Kidney epithelial cell (primary cell): ENCODE data around the gene IFT43. TPM values are rescaled to one million over a fixed set of nuclear protein-coding genes. Genes with fewer than 3 reads are reported as not detected.

ENCODE experiments used
- DNase-seq: peaks from one replicate; pipeline ENCODE4 v3.0.0-alpha.2; 2010; ENCODE audit warnings: low read depth
- H3K27me3 ChIP-seq: 2 replicates; pipeline ENCODE4 v1.6.0; 2011; ENCODE audit warnings: low read length; ENCODE audit not compliant: control insufficient read depth, insufficient read depth
- H3K36me3 ChIP-seq: 2 replicates; pipeline ENCODE4 v1.5.1; 2011; ENCODE audit warnings: low read length; ENCODE audit not compliant: control insufficient read depth, insufficient read depth
- H3K4me3 ChIP-seq: 2 replicates; pipeline ENCODE4 v1.5.1; 2011; ENCODE audit warnings: low read depth, mild to moderate bottlenecking, control low read depth, low read length
- CTCF ChIP-seq: IDR thresholded peaks from 2 replicates; pipeline ENCODE4 v1.5.1; 2011; ENCODE audit warnings: mild to moderate bottlenecking, moderate library complexity, low read length, control low read depth, inconsistent platforms; ENCODE audit not compliant: insufficient read depth, poor library complexity, severe bottlenecking
- total RNA-seq: library from RNA; depleted of rRNA; stranded (reverse); fragments of >200 nt; gene quantifications from 2 replicates; pipeline ENCODE4 v1.2.3, GENCODE V29; 2015

Gene IFT43
- total RNA-seq, 1 donor from 2014 or later = 48.9 TPM

- Histone ChIP-seq H3K36me3 (no peaks in the 10 kb centered on the region), H3K4me3 (no peak overlapping the region), H3K27me3 (no peaks in the 10 kb centered on the region)
- TF ChIP-seq CTCF = no peak
- DNase-seq = no peak
These were observed 16.4 kb upstream of the IFT43 start for GRCh38 chr14:75969126-75969525.

GRCh38 chr14:75969891-75970290 lies 15.7 kb upstream of the IFT43 start:
- Histone ChIP-seq H3K36me3 (no peaks in the 10 kb centered on the region), H3K27me3 (no peaks in the 10 kb centered on the region), H3K4me3 (no peak overlapping the region)
- DNase-seq = no peak
- no peak for TF ChIP-seq CTCF

- no peak for TF ChIP-seq CTCF
- no peak for DNase-seq
- no peaks in the 10 kb centered on the region for H3K36me3 ChIP-seq
- H3K4me3 ChIP-seq = no peak overlapping the region
- no peaks in the 10 kb centered on the region for H3K27me3 ChIP-seq
These were observed 14.6 kb upstream of the IFT43 start for GRCh38 chr14:75970989-75971388.

- no peak for TF ChIP-seq CTCF
- no peaks in the 10 kb centered on the region for H3K27me3 ChIP-seq
- H3K4me3 ChIP-seq = no peak overlapping the region
- no peak for DNase-seq
- no peaks in the 10 kb centered on the region for H3K36me3 ChIP-seq
These were observed 14.1 kb upstream of the IFT43 start for GRCh38 chr14:75971509-75971908.

GRCh38 chr14:75972801-75973421 lies 12.7 kb upstream of the IFT43 start:
- no peak overlapping the region for H3K4me3 ChIP-seq
- no peak for TF ChIP-seq CTCF
- no peak for DNase-seq
- H3K27me3 ChIP-seq = no peaks in the 10 kb centered on the region
- no peaks in the 10 kb centered on the region for H3K36me3 ChIP-seq
